GM23338 (cell line): Measurements from ENCODE around the gene JUNB. TPM values are rescaled to one million over a fixed set of nuclear protein-coding genes. Genes with fewer than 3 reads are reported as not detected.
"Not testable (repeated sequence)": the region's sequence is repeated elsewhere in the genome, so short reads cannot be mapped to it uniquely, and the experiment has no call there.

Experiments
- ATAC-seq: fragments of 200-7000 bp; cut with Tn5 transposase; 3 replicates; pipeline ENCODE4 v1.9.1; 2020
- DNase-seq: peaks from one replicate; pipeline ENCODE4 v3.0.0-alpha.2; 2015; ENCODE audit warnings: low spot score
- H2AFZ ChIP-seq: fragments of 200-600 bp; sonication (generic); 2 replicates; pipeline ENCODE4 v1.8.0; 2016; ENCODE audit warnings: antibody characterized with exemption, mild to moderate bottlenecking, moderate library complexity
- H3F3A ChIP-seq: fragments of 200-600 bp; sonication (generic); replicated peaks from 2 replicates; pipeline ENCODE4 v1.8.0; 2017; ENCODE audit warnings: antibody characterized with exemption, mixed run types, low read depth
- H3K27ac ChIP-seq: fragments of 200-600 bp; sonication (generic); 2 replicates; pipeline ENCODE4 v1.6.1; 2016; ENCODE audit warnings: low read depth
- H3K27me3 ChIP-seq: fragments of 200-600 bp; sonication (generic); 2 replicates; pipeline ENCODE4 v1.8.0; 2016; ENCODE audit warnings: mild to moderate bottlenecking, mixed run types, moderate library complexity; ENCODE audit not compliant: insufficient read depth
- H3K36me3 ChIP-seq: fragments of 200-600 bp; sonication (generic); 2 replicates; pipeline ENCODE4 v1.8.0; 2016; ENCODE audit warnings: mild to moderate bottlenecking; ENCODE audit not compliant: insufficient read depth
- H3K4me1 ChIP-seq: fragments of 200-600 bp; sonication (generic); 2 replicates; pipeline ENCODE4 v1.8.0; 2016; ENCODE audit warnings: mild to moderate bottlenecking, moderate library complexity; ENCODE audit not compliant: insufficient read depth
- H3K4me2 ChIP-seq: fragments of 200-600 bp; sonication (generic); 2 replicates; pipeline ENCODE4 v1.7.1; 2017; ENCODE audit warnings: mixed run types
- H3K4me3 ChIP-seq: fragments of 200-600 bp; sonication (generic); 2 replicates; pipeline ENCODE4 v1.6.1; 2016; ENCODE audit warnings: mixed run types
- H3K79me2 ChIP-seq: fragments of 200-600 bp; sonication (generic); replicated peaks from 2 replicates; pipeline ENCODE4 v1.8.0; 2017; ENCODE audit warnings: mild to moderate bottlenecking; ENCODE audit not compliant: insufficient read depth
- H3K9me2 ChIP-seq: fragments of 200-600 bp; sonication (generic); 2 replicates; pipeline ENCODE4 v1.8.0; 2017; ENCODE audit not compliant: insufficient read depth
- H4K20me1 ChIP-seq: fragments of 200-600 bp; sonication (generic); replicated peaks from 2 replicates; pipeline ENCODE4 v1.8.0; 2017; ENCODE audit warnings: mild to moderate bottlenecking; ENCODE audit not compliant: insufficient read depth
- H3K27ac Mint-ChIP-seq: 2 replicates; pipeline ENCODE4 v1.8.0; 2020; ENCODE audit warnings: inconsistent platforms, mild to moderate bottlenecking, moderate library complexity, mixed read lengths
- H3K27me3 Mint-ChIP-seq: 3 replicates; pipeline ENCODE4 v1.8.0; 2022; ENCODE audit warnings: low read depth, mild to moderate bottlenecking, moderate library complexity, mixed read lengths, inconsistent platforms; ENCODE audit not compliant: insufficient read depth, poor library complexity
- H3K36me3 Mint-ChIP-seq: 3 replicates; pipeline ENCODE4 v1.8.0; 2021; ENCODE audit warnings: low read depth, mild to moderate bottlenecking, inconsistent platforms, moderate library complexity, mixed read lengths
- H3K4me1 Mint-ChIP-seq: 3 replicates; pipeline ENCODE4 v1.8.0; 2020; ENCODE audit warnings: mild to moderate bottlenecking, inconsistent platforms, mixed read lengths
- H3K4me3 Mint-ChIP-seq: 3 replicates; pipeline ENCODE4 v1.8.0; 2021; ENCODE audit warnings: moderate library complexity, mild to moderate bottlenecking, inconsistent platforms, mixed read lengths
- H3K9me3 Mint-ChIP-seq: 3 replicates; pipeline ENCODE4 v1.8.0; 2020; ENCODE audit warnings: moderate library complexity, mild to moderate bottlenecking, inconsistent platforms, mixed read lengths
- CREB1 ChIP-seq: fragments of 250-450 bp; sonication (Bioruptor Pico); IDR thresholded peaks from 2 replicates; pipeline ENCODE4 v1.5.0; 2020; ENCODE audit warnings: low read depth, mild to moderate bottlenecking, moderate library complexity
- JUNB ChIP-seq: IDR thresholded peaks from one replicate; pipeline ENCODE4 v1.6.1; 2016; ENCODE audit warnings: antibody characterized with exemption; ENCODE audit not compliant: unreplicated experiment
- NANOG ChIP-seq: IDR thresholded peaks from 2 replicates; pipeline ENCODE4 v1.6.1; 2016; ENCODE audit warnings: antibody characterized with exemption, borderline replicate concordance
- POLR2AphosphoS5 ChIP-seq: IDR thresholded peaks from 2 replicates; pipeline ENCODE4 v1.6.1; 2016; ENCODE audit warnings: antibody characterized with exemption, low read depth
- ZNF114 ChIP-seq: fragments of 250-450 bp; sonication (Bioruptor Pico); IDR thresholded peaks from 2 replicates; pipeline ENCODE4 v1.5.0; 2020; ENCODE audit warnings: mild to moderate bottlenecking, moderate library complexity
- ZNF331 ChIP-seq: fragments of 250-450 bp; sonication (Bioruptor Pico); IDR thresholded peaks from 2 replicates; pipeline ENCODE4 v1.5.0; 2020; ENCODE audit warnings: low read depth, mild to moderate bottlenecking, moderate library complexity
- polyA plus RNA-seq: library from polyadenylated mRNA; unstranded; fragments of >200 nt; fragmentation: Nextera tagmentation; extraction: Ambion mirVana; gene quantifications from 2 replicates; pipeline ENCODE4 v1.2.1, GENCODE V29; 2016
- total RNA-seq: library from RNA; depleted of rRNA; stranded (reverse); fragments of >200 nt; shearing (Covaris generic); gene quantifications from 2 replicates; pipeline ENCODE4 v1.2.3, GENCODE V29; 2014
- TF ChIP-seq, protein P1 (sequence below), 2 experiments: fragments of 200-600 bp in 1 of 2; sonication (generic) in 1 of 2; conservative IDR thresholded peaks; 2 replicates each; pipeline versions ENCODE4 v1.5.1 to v1.6.1; 2016 to 2017; ENCODE audit warnings: antibody characterized with exemption in 2 of 2, low read depth in 2 of 2, mild to moderate bottlenecking in 2 of 2, moderate library complexity in 1 of 2
- TF ChIP-seq, protein P2 (sequence below): IDR thresholded peaks from one replicate; pipeline ENCODE4 v1.6.1; 2018; ENCODE audit warnings: antibody characterized with exemption; ENCODE audit not compliant: unreplicated experiment

Gene JUNB
- total and polyA plus RNA-seq, 2 experiments from 2014 or later, result 7.7 to 20.2 TPM

DNA sequence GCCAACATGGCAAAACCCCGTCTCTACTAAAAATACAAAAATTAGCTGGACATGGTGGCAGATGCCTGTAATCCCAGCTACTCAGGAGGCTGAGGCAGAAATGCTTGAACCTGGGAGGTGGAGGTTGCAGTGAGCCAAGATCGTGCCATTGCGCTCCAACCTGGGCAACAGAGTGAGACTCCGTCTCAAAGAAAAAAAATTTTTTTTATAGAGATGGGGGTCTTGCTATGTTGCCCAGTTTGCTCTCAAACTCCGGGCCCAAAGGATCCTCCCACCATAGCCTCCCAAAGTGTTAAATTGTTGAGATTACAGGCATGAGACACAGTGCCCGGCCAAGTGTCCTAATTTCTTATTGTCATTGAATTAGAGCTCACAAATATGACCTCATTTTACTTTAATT lies 25.9 kb downstream of the JUNB start:
- not testable (repeated sequence) for H3K4me1 ChIP-seq, H3K27ac ChIP-seq, H3K4me1 Mint-ChIP-seq, DNase-seq, H3K9me3 Mint-ChIP-seq, H3K4me2 ChIP-seq, H2AFZ ChIP-seq, H3K27me3 ChIP-seq, H3K79me2 ChIP-seq, H3K4me3 ChIP-seq, H3K9me2 ChIP-seq, H4K20me1 ChIP-seq, ATAC-seq, H3F3A ChIP-seq, H3K27ac Mint-ChIP-seq, H3K4me3 Mint-ChIP-seq
- H3K36me3 Mint-ChIP-seq, result peaks cover 34% of the 10 kb centered on the region
- H3K27me3 Mint-ChIP-seq, result peaks cover 12% of the 10 kb centered on the region
- peaks cover 11% of the 10 kb centered on the region; the same call in 1 of the 2 replicates for H3K36me3 ChIP-seq

DNA sequence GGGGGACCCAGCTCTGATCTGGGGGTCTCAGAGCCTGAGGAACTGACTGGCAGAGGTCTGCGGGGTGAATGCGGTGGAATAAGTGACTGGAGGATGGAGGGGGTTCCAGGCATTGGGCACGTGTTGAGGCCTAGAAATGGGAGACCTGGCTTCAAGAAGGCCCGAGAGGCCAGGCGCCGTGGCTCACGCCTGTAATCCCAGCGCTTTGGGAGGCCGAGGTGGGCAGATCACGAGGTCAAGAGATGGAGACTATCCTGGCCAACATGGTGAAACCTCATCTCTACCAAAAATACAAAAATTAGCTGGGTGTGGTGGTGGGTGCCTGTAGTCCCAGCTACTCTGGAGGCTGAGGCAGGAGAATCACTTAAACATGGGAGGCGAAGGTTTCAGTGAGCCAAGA lies 26.5 kb downstream of the JUNB start:
- not testable (repeated sequence) for H3K27ac Mint-ChIP-seq, H3K4me3 Mint-ChIP-seq, H2AFZ ChIP-seq

DNA sequence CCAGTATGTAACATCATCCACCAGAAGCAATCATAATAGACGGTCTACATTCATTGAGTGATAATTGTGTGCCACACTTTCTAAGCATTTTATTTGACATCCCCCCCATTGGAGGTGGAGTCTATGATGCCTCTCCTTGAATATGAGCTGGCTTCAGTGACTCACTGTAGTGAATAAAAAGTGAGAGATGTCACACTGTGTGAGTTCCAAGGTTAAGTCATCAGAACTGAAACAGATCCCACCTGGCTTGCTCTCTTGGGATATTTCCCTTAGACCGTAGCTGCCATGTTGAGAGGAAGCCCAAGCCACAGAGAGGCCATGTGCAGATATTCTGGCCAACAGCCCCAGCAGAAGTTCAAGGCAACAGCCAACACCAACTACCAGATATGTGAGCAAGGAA lies 30.5 kb downstream of the JUNB start:
- H3K4me1 Mint-ChIP-seq, result peaks cover 9% of the 10 kb centered on the region; the same call in 2 of the 3 replicates
- no peak overlapping the region for H3K27ac Mint-ChIP-seq

More for the DNA sequence above, 26.5 kb downstream of the JUNB start:
- not testable (repeated sequence) for H3K9me2 ChIP-seq, ATAC-seq, H3K4me1 Mint-ChIP-seq, H3K79me2 ChIP-seq, H3K9me3 Mint-ChIP-seq, H3K27ac ChIP-seq, H3K4me2 ChIP-seq, DNase-seq, H3K4me1 ChIP-seq, H3K27me3 ChIP-seq, H3K4me3 ChIP-seq, H4K20me1 ChIP-seq, H3F3A ChIP-seq
- H3K27me3 Mint-ChIP-seq, result peaks cover 12% of the 10 kb centered on the region
- peaks cover 29% of the 10 kb centered on the region for H3K36me3 Mint-ChIP-seq
- peaks cover 11% of the 10 kb centered on the region; the same call in 1 of the 2 replicates for H3K36me3 ChIP-seq

DNA sequence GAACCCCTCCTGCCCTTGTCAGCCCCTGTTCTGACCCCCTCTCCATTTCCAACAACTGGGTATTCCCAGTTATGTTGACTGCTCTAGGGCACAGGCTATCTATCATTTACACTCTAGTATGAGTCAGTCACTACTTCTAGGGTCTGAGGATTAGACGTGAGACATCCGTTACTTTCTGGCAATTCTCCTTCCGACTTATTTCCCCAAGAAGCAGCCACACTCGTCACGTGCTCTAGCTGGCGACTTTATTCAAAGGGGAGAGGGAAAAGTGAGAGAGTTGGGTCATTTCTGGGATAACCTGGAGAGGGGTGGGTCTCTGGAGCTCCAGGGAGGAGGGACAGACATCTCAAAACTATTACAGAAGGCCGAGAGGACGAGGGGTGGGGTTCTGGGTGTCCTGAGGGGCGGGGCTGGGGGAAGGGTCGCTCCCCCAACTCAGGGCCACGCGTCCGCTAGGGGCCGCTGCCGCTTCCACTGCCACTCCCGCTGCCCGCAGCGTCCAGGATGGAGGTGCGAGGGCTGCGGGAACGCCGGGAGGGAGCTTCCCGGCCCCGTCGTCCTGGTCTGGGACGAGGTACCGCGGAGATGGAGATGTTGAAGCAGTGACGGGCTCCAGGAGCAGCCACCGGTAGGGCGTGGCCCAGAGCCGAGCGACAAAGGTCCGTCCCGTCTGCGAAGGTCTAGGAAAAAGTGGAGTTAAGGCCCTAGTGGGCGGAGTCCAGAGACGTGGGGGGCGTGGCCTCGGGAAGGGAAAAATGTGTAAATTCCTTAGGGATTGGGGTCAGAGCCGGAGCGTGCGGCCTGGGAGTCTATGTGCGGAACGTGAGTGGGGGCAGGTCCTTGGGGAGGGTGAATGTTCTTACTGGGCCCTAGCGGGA lies 34.2 kb downstream of the JUNB start:
- Histone ChIP-seq H4K20me1 (no peaks in the 10 kb centered on the region), H3K4me3 (peak overlapping the region; percentile 58), H3K9me2 (no peaks in the 10 kb centered on the region), H3K36me3 (no peaks in the 10 kb centered on the region), H3K27ac (peak overlapping the region; percentile 84), H3F3A (peaks cover 17% of the 10 kb centered on the region; the same call in 1 of the 2 replicates), H3K79me2 (no peaks in the 10 kb centered on the region), H2AFZ (peak overlapping the region; percentile 91), H3K27me3 (no peaks in the 10 kb centered on the region), H3K4me1 (peaks cover 11% of the 10 kb centered on the region), H3K4me2 (peak overlapping the region; percentile 70)
- Mint-ChIP-seq H3K4me1 (peaks cover 18% of the 10 kb centered on the region; the same call in 2 of the 3 replicates), H3K27me3 (peaks cover 14% of the 10 kb centered on the region), H3K27ac (peak overlapping the region; percentile 91), H3K36me3 (no peaks in the 10 kb centered on the region), H3K9me3 (no peaks in the 10 kb centered on the region; the same call in 2 of the 3 replicates), H3K4me3 (peak overlapping the region; percentile 76)
- peak; percentile 96 for DNase-seq
- ATAC-seq, result peak; percentile 85
- TF ChIP-seq POLR2AphosphoS5, result peak; percentile 62
- TF ChIP-seq, protein P1, sequence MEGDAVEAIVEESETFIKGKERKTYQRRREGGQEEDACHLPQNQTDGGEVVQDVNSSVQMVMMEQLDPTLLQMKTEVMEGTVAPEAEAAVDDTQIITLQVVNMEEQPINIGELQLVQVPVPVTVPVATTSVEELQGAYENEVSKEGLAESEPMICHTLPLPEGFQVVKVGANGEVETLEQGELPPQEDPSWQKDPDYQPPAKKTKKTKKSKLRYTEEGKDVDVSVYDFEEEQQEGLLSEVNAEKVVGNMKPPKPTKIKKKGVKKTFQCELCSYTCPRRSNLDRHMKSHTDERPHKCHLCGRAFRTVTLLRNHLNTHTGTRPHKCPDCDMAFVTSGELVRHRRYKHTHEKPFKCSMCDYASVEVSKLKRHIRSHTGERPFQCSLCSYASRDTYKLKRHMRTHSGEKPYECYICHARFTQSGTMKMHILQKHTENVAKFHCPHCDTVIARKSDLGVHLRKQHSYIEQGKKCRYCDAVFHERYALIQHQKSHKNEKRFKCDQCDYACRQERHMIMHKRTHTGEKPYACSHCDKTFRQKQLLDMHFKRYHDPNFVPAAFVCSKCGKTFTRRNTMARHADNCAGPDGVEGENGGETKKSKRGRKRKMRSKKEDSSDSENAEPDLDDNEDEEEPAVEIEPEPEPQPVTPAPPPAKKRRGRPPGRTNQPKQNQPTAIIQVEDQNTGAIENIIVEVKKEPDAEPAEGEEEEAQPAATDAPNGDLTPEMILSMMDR (conservative IDR thresholded peaks at IDR 0.05; ENCODE audit: low read depth in 2 of 2), result peak; percentile 81 to 89
- peak; percentile 50 for TF ChIP-seq CREB1
- no peak for TF ChIP-seq ZNF114 (CRISPR knock-in tag)
- TF ChIP-seq, protein P2, sequence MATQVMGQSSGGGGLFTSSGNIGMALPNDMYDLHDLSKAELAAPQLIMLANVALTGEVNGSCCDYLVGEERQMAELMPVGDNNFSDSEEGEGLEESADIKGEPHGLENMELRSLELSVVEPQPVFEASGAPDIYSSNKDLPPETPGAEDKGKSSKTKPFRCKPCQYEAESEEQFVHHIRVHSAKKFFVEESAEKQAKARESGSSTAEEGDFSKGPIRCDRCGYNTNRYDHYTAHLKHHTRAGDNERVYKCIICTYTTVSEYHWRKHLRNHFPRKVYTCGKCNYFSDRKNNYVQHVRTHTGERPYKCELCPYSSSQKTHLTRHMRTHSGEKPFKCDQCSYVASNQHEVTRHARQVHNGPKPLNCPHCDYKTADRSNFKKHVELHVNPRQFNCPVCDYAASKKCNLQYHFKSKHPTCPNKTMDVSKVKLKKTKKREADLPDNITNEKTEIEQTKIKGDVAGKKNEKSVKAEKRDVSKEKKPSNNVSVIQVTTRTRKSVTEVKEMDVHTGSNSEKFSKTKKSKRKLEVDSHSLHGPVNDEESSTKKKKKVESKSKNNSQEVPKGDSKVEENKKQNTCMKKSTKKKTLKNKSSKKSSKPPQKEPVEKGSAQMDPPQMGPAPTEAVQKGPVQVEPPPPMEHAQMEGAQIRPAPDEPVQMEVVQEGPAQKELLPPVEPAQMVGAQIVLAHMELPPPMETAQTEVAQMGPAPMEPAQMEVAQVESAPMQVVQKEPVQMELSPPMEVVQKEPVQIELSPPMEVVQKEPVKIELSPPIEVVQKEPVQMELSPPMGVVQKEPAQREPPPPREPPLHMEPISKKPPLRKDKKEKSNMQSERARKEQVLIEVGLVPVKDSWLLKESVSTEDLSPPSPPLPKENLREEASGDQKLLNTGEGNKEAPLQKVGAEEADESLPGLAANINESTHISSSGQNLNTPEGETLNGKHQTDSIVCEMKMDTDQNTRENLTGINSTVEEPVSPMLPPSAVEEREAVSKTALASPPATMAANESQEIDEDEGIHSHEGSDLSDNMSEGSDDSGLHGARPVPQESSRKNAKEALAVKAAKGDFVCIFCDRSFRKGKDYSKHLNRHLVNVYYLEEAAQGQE, result no peak
- peak; percentile 38 for TF ChIP-seq JUNB
- no peak for TF ChIP-seq ZNF331 (CRISPR knock-in tag)

More for the DNA sequence above, 30.5 kb downstream of the JUNB start:
- no peak for TF ChIP-seq NANOG
- Mint-ChIP-seq H3K9me3 (no peaks in the 10 kb centered on the region; the same call in 2 of the 3 replicates), H3K27me3 (peaks cover 18% of the 10 kb centered on the region), H3K36me3 (peaks cover 3% of the 10 kb centered on the region; the same call in 1 of the 3 replicates), H3K4me3 (no peak overlapping the region)
- Histone ChIP-seq H3K27me3 (no peaks in the 10 kb centered on the region), H3K9me2 (no peaks in the 10 kb centered on the region), H3K4me2 (no peak overlapping the region), H3K27ac (no peak overlapping the region), H3K79me2 (no peaks in the 10 kb centered on the region), H3K36me3 (no peaks in the 10 kb centered on the region), H4K20me1 (no peaks in the 10 kb centered on the region), H3K4me1 (peaks cover 4% of the 10 kb centered on the region; the same call in 1 of the 2 replicates), H3F3A (peaks cover 17% of the 10 kb centered on the region; the same call in 1 of the 2 replicates), H2AFZ (no peak overlapping the region), H3K4me3 (no peak overlapping the region)
- DNase-seq (no peak), ATAC-seq (no peak)
